Endothelial cell of umbilical vein (primary cell): ENCODE measurements around the gene KLF16. TPM values are rescaled to one million over a fixed set of nuclear protein-coding genes. Genes with fewer than 3 reads are reported as not detected.

ENCODE experiments used
- BruUV-seq: library from RNA; stranded (reverse); fragments of 400-500 nt; replicated peaks from 2 replicates; lab custom pipeline; 2021; lab: Mats Ljungman, UMichigan
- CTCF ChIA-PET: fragments of 300-600, 350-600 bp; sonication (Branson Sonifier 250); formaldehyde crosslinking; loops from one replicate; lab custom pipeline; 2021; ENCODE audit warnings: antibody characterized with exemption, inconsistent platforms; lab: Charles Lee
- POLR2A ChIA-PET: fragments of 300-600, 350-600 bp; sonication (Branson Sonifier 250); formaldehyde crosslinking; loops from one replicate; lab custom pipeline; 2021; ENCODE audit warnings: antibody characterized with exemption, inconsistent platforms; lab: Charles Lee
- DNase-seq: peaks from one replicate; pipeline ENCODE4 v3.0.0-alpha.2; 2011; ENCODE audit warnings: low read depth, low spot score
- FAIRE-seq: peaks from 2 replicates; lab custom pipeline; 2011; peaks lifted over from hg19 to GRCh38; lab: Jason Lieb, UNC
- H2AFZ ChIP-seq: 2 replicates; pipeline ENCODE4 v1.6.0; 2012; ENCODE audit warnings: low read depth, low read length, control low read depth, inconsistent platforms
- H3K27ac ChIP-seq: 2 replicates; pipeline ENCODE4 v1.5.1; 2011; ENCODE audit warnings: low read depth, mild to moderate bottlenecking, control low read depth, low read length, moderate library complexity; ENCODE audit not compliant: insufficient read depth
- H3K27me3 ChIP-seq, 2 experiments: 2 replicates each; pipeline versions ENCODE4 v1.6.0 to v1.6.1; 2011; ENCODE audit warnings: low read length in 2 of 2, mixed read lengths in 1 of 2; ENCODE audit not compliant: control insufficient read depth in 2 of 2, insufficient read depth in 2 of 2
- H3K36me3 ChIP-seq, 2 experiments: 2 replicates in 1 of 2; 3 replicates in 1 of 2; pipeline ENCODE4 v1.5.1; 2011; ENCODE audit warnings: low read length in 2 of 2, mild to moderate bottlenecking in 1 of 2, moderate library complexity in 1 of 2; ENCODE audit not compliant: control insufficient read depth in 2 of 2, insufficient read depth in 2 of 2; ENCODE audit errors: extremely low read depth in 1 of 2
- H3K4me1 ChIP-seq: 3 replicates; pipeline ENCODE4 v1.5.1; 2011; ENCODE audit warnings: mild to moderate bottlenecking, low read length; ENCODE audit not compliant: control insufficient read depth, insufficient read depth; ENCODE audit errors: extremely low read depth
- H3K4me2 ChIP-seq: 2 replicates; pipeline ENCODE4 v1.6.1; 2011; ENCODE audit warnings: low read length, control low read depth, mixed read lengths; ENCODE audit not compliant: insufficient read depth
- H3K4me3 ChIP-seq, 3 experiments: fragments of 200-600 bp in 1 of 3; sonication (generic), shearing (Covaris generic) in 1 of 3; replicated peaks in 1 of 3; 2 replicates each; pipeline ENCODE4 v1.5.1; 2011 to 2016; ENCODE audit warnings: control low read depth in 3 of 3, low read length in 3 of 3, mild to moderate bottlenecking in 2 of 3, inconsistent platforms in 1 of 3, low read depth in 1 of 3, moderate library complexity in 1 of 3; ENCODE audit not compliant: insufficient read depth in 1 of 3
- H3K79me2 ChIP-seq: 2 replicates; pipeline ENCODE4 v1.6.0; 2012; ENCODE audit warnings: low read length, inconsistent platforms; ENCODE audit not compliant: control insufficient read depth, insufficient read depth
- H3K9ac ChIP-seq: replicated peaks from 2 replicates; pipeline ENCODE3; 2011; ENCODE audit warnings: low read length, control low read depth; ENCODE audit not compliant: insufficient read depth; ENCODE audit errors: extremely low read depth
- H3K9me1 ChIP-seq: replicated peaks from 3 replicates; pipeline ENCODE4 v1.6.0; 2011; ENCODE audit warnings: mild to moderate bottlenecking, low read length; ENCODE audit not compliant: control insufficient read depth, insufficient read depth; ENCODE audit errors: extremely low read depth
- H3K9me3 ChIP-seq: replicated peaks from 2 replicates; pipeline ENCODE4 v1.5.1; 2012; ENCODE audit warnings: low read length, inconsistent platforms; ENCODE audit not compliant: control insufficient read depth, insufficient read depth
- H4K20me1 ChIP-seq: replicated peaks from 2 replicates; pipeline ENCODE3; 2011; ENCODE audit warnings: mild to moderate bottlenecking, low read length; ENCODE audit not compliant: control insufficient read depth, insufficient read depth; ENCODE audit errors: extremely low read depth
- EZH2 ChIP-seq: IDR thresholded peaks from 2 replicates; pipeline ENCODE4 v1.6.1; 2012; ENCODE audit warnings: borderline replicate concordance, low read depth, mild to moderate bottlenecking, moderate library complexity, low read length, inconsistent platforms; ENCODE audit not compliant: severe bottlenecking
- MYC ChIP-seq: IDR thresholded peaks from one replicate; pipeline ENCODE4 v1.6.1; 2011; ENCODE audit warnings: mild to moderate bottlenecking, low read depth, low read length
- POLR2A ChIP-seq: IDR thresholded peaks from 2 replicates; pipeline ENCODE4 v1.6.1; 2012; ENCODE audit warnings: low read depth, mild to moderate bottlenecking, control low read depth, low read length
- POLR2AphosphoS5 ChIP-seq: IDR thresholded peaks from 2 replicates; pipeline ENCODE4 v1.6.1; 2012; ENCODE audit warnings: low read depth, mild to moderate bottlenecking, control low read depth, low read length, moderate library complexity; ENCODE audit not compliant: insufficient read depth
- dilution Hi-C: fragments of 300-500 bp; cut with MboI; formaldehyde crosslinking; loops from one replicate; pipeline ENCODE4 v1.15.0; 2019; ENCODE audit warnings: low sequenced_read_pairs; ENCODE audit not compliant: extremely low pct_ligation_motif_present
- intact Hi-C: fragments of 100-400 bp; cut with micrococcal nuclease; formaldehyde crosslinking; loops from one replicate; pipeline ENCODE4 v1.10.0; 2022
- polyA plus RNA-seq, 4 experiments: library from polyadenylated mRNA; depleted of rRNA in 3 of 4; stranded (reverse) in 3 of 4; unstranded in 1 of 4; fragments of >200 nt; gene quantifications; 2 replicates each; pipeline versions ENCODE4 v1.2.1 to v1.2.3, GENCODE V29; 2011 to 2012; ENCODE audit warnings: missing spikeins in 1 of 4
- total RNA-seq: library from RNA; stranded (reverse); gene quantifications from 2 replicates; pipeline ENCODE4 v1.2.3, GENCODE V29; 2021
- TF ChIP-seq, protein P1 (sequence below): IDR thresholded peaks from 2 replicates; pipeline ENCODE4 v1.6.1; 2011; ENCODE audit not compliant: insufficient read depth, insufficient read length

KLF16 gene
- total and polyA plus RNA-seq, 2 donors (not counting 3 experiments of a cell fraction or from before 2014, with no cell fraction given): 11.6 to 36.6 TPM

DNA sequence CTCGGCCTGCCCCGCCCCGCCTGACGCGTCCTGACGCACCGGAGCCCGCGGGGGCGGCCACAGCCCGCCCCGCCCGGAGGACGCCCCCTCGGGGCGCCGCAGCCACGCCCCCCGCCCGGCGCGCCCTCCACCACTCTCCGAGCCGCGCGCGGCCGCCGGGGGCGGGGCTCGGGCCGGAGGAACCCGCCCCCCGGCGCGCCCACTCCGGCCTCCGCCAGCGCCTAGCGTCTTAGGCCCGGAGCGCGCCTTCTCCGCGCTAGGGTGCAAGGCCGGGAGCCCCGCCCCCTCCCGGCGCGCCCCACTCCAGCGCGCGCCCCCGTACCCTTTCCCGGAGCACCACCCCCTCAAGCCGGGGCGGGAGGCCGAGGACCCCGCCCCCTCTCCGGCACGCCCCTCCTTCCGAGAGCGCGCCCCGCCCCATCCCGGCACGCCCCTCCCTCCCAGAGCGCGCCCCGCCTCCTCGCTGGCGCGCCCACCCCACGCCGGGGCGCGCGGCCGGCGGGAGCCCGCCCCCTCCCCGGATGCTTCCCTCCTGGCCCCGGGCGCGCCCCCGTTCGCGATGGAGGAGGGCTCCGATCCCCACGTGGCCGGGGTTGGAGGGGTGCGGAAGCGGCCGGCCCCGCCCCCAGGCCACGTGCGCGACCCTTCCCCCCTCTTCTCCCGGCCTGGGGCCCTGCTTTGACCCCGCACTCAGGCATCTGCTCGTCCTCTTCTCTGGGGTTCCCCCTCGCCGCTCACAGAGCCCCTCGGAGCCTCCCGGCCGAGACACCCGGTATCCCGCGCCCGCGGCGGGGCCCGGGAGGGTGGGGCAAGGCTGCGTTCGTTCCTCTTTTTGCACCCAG, 480 bp upstream of the KLF16 start:
- intact Hi-C loops (loop anchor here (1.0 to 2.0 kb wide), 6 partner anchors 12 to 232 kb away; partner anchors contain the start of genes ABHD17A, ADAT3, IZUMO4 and MOB3A), dilution Hi-C loops (no loop called here)
- H3K9ac ChIP-seq: peak overlapping the region; percentile 85
- no peaks in the 10 kb centered on the region for H3K9me1 ChIP-seq
- ChIA-PET CTCF (interaction anchor here (0.6 to 3.2 kb wide), 17 partner anchors 9 to 295 kb away, joined by 3 to 44 read pairs (median 4); partner anchors contain the start of genes ABHD17A, ADAT3 and SCAMP4), POLR2A (no interaction called here)
- TF ChIP-seq, protein P1, sequence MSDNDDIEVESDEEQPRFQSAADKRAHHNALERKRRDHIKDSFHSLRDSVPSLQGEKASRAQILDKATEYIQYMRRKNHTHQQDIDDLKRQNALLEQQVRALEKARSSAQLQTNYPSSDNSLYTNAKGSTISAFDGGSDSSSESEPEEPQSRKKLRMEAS: peak; percentile 95
- peak; percentile 37 for TF ChIP-seq POLR2A
- no peak for TF ChIP-seq POLR2AphosphoS5
- TF ChIP-seq MYC: peak; percentile 97
- no peak for TF ChIP-seq EZH2
- H3K9me3 ChIP-seq: no peaks in the 10 kb centered on the region
- peak overlapping the region; percentile 52 for H2AFZ ChIP-seq
- FAIRE-seq (peak; percentile 89), DNase-seq (peak; percentile 89)
- H3K79me2 ChIP-seq: peaks cover 41% of the 10 kb centered on the region
- H3K4me2 ChIP-seq: peak overlapping the region; percentile 74
- H4K20me1 ChIP-seq: no peaks in the 10 kb centered on the region
- H3K4me1 ChIP-seq: peaks cover 21% of the 10 kb centered on the region
- no TSS peak for BruUV-seq
- no peaks in the 10 kb centered on the region for H3K36me3 ChIP-seq
- peak overlapping the region; percentile 65 for H3K27ac ChIP-seq
- H3K27me3 ChIP-seq: no peaks in the 10 kb centered on the region
- H3K4me3 ChIP-seq: peak overlapping the region; percentile 42 to 78 (median 73)
